BE2C (cell line): ENCODE data around the gene RIN3.

ENCODE experiments used
- DNase-seq: peaks from one replicate; pipeline ENCODE4 v3.0.0-alpha.2; 2020
- H3K27me3 ChIP-seq: fragments of 250-450 bp; sonication (Bioruptor Pico); 2 replicates; pipeline ENCODE4 v1.5.1; 2020; ENCODE audit warnings: mild to moderate bottlenecking
- H3K36me3 ChIP-seq: fragments of 250-450 bp; sonication (Bioruptor Pico); 2 replicates; pipeline ENCODE4 v1.5.1; 2020; ENCODE audit warnings: mild to moderate bottlenecking
- H3K4me1 ChIP-seq: fragments of 250-450 bp; sonication (Bioruptor Pico); 2 replicates; pipeline ENCODE4 v1.5.1; 2020
- H3K4me3 ChIP-seq: 2 replicates; pipeline ENCODE4 v1.5.1; 2011; ENCODE audit warnings: low read depth, low read length
- H3K9me3 ChIP-seq: fragments of 250-450 bp; sonication (Bioruptor Pico); 2 replicates; pipeline ENCODE4 v1.5.1; 2020
- CTCF ChIP-seq: IDR thresholded peaks from 2 replicates; pipeline ENCODE4 v1.5.1; 2012; ENCODE audit warnings: mild to moderate bottlenecking, low read depth, low read length

The RIN3 gene

GRCh38 chr14:92735344-92735743 is 221.8 kb downstream of the RIN3 start:
- Histone ChIP-seq H3K4me1 (no peaks in the 10 kb centered on the region), H3K9me3 (no peaks in the 10 kb centered on the region), H3K27me3 (no peaks in the 10 kb centered on the region), H3K36me3 (peaks cover 19% of the 10 kb centered on the region), H3K4me3 (no peak overlapping the region)
- no peak for TF ChIP-seq CTCF
- DNase-seq, result no peak

- Histone ChIP-seq H3K36me3 (peaks cover 6% of the 10 kb centered on the region), H3K27me3 (no peaks in the 10 kb centered on the region), H3K4me1 (no peaks in the 10 kb centered on the region), H3K9me3 (no peaks in the 10 kb centered on the region), H3K4me3 (no peak overlapping the region)
- no peak for TF ChIP-seq CTCF
- DNase-seq, result no peak
Measured at GRCh38 chr14:92737206-92737605, 223.6 kb downstream of the RIN3 start.

- no peak for TF ChIP-seq CTCF
- Histone ChIP-seq H3K9me3 (no peaks in the 10 kb centered on the region), H3K4me1 (no peaks in the 10 kb centered on the region), H3K27me3 (no peaks in the 10 kb centered on the region), H3K36me3 (peaks cover under 1% of the 10 kb centered on the region; the same call in 1 of the 2 replicates), H3K4me3 (no peak overlapping the region)
- DNase-seq, result no peak
Measured at GRCh38 chr14:92737619-92738188, 224.1 kb downstream of the RIN3 start.
